GM11168 (cell line): Measurements from ENCODE around the gene ITGA4.

Experiments
- in situ Hi-C: fragments of 300-500 bp; cut with MboI; formaldehyde crosslinking; loops from one replicate; pipeline ENCODE4 v1.12.0; 2022; ENCODE audit warnings: low sequenced_read_pairs; ENCODE audit not compliant: unreplicated experiment

Gene ITGA4

DNA sequence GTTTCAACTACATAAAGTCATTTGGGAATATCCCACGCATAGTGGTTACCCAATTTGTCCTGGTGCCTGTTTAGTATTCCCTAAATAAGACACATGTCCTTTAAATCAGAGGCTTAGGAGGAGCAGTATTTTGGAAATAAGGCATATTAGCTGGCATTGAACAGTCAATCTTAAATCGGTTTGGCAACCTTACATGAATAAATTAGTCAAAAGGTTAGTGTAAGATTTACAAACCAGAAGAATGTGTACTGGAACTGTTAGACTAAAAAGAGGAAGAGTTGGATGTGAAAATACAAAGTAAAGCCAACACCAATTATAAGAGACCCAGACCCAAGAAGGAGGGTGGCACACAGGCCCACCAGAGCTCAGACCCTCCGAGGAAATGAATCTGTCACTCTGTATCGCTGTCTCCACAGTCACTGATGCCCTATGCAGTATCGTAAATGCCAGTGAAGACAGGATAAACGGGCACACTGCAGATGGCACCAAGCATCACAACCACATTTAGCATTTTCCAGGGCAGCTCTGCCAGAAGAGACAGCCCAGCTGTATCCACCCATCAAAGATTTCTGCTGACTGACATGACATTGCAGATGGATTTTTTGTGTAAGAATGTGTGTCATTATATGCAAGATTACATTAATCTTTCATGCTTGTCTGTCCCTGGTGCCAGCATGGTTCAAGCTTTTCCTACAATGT lies 109.3 kb downstream of the ITGA4 start:
- in situ Hi-C loops, result no loop called here

DNA sequence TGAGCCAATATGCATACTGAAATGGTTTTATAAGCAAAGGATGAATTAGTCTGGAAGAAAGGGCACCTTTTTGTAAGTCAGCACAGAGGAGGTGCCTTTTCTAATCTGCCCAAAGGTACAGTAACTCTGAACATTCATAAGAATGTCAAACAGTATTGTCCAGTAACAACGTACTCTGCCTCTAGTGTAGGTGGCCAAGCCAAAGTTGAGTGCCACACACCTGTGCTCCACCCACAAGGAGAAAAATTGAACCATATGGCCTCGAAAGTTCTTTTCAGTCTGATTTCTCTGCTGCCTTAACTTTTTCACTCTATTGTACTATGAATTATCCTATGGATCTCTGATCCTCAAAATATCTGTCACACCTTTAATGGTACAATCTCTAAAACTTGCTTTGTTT lies 112.9 kb downstream of the ITGA4 start:
- in situ Hi-C loops, result no loop called here

DNA sequence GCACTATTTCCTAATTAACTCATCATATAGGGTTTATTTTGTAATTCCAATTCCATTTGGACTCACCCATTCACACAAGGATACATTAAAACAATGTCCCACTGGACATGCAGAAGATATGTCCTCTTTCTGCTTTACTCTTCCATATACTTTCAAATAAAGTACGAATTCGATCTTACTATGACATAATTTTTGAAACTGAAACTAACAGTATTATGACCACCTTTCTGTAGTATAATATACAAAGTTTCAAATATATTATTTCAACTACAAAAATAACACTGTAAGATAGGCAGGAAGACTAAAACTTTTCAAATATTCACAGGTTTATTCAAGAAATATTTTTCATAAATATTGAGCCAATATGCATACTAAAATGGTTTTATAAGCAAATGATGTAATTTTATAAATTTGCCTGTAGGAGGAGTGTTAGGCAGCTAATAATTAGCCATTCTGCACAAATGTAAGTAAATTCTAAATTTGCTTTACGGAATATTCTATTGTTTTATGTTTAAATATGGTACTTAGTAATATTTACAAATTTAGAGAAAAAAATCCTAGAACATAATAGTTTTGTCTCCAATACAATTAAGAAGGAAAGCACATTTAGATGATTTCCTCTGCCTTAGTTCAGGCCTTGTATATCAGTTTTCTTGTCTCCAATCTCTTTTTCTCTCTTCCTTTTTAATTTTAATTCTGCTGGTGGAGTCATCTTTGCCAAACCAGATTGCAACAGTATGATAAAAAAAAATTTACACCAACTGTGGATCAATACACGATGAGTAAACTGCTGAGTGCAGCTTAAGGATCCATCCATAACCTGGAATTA lies 113.9 kb downstream of the ITGA4 start:
- in situ Hi-C loops, result no loop called here

DNA sequence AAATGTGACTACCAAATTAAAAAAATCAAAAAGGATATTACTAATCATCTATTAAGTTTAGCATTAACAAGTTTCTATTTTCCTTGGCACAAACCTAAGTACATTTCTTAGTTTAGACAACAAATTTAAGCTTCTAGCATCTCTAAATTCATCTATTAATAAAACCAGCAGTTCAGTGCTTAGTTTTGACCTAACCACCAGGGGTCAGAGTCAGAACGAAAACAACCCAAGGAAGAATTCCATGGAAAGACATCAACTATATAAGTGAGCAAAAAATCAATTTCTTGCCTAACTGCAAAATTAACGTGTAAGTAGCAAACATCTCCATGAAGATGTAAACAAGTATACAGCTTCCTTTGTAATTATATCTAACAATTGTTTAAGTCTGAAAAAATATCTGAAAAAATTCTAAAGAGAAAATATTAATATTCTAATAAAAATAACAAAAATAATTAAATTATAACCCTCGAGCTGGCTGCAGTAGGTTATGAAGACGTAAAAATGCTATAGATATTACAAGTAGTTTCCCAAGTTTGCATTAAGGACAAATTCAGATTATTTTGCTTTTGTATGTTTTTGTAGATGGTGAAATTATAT lies 116.1 kb downstream of the ITGA4 start:
- in situ Hi-C loops, result no loop called here

DNA sequence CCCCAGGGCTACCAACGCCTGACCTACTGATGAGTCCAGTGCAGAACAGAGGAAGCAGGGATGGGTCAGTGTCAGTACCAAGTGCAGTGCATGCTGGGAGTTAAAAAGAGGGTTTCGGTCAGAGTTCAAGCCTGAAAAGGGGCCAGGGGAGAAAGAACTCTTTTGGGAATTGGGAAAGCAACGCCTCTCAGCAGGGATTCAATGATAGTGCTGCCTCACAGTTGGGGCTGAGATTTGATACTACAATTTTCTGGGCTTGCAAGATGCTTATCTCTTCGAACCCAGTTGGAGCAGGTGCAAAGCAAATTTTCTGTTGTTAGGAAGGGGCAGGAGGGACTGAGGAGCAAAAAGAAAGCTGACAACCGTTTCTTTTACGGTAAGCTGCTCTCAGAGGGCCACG lies 117.1 kb downstream of the ITGA4 start:
- in situ Hi-C loops, result no loop called here

DNA sequence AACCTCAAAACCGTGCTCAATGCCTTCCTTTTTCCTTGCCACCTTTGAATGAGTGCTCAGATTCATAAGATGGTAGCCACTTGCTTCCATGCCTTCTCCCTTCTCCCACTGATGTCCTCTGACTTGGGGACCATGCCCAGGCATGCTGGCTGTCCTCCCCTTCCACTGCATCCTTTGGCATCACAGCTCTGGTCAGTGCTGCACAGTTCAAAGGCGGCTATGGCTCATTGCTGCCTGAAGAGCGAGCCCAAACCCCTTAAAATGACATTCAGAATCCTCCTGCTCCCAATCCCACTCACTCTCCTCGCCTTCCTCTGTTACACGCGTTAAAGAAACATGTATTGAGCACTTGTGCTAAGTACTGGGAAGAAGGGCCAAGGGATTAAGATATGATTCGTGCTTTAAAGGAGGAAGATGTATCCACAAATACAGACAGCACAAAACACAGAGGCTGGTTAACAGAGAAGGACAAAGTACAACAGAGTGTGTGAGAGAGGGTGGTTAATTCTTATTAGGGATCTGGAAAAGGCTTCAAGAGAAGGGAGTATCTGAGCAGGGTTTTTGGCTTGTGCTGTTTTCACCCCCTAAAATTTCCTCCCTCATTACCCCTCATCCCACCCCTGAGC lies 118.0 kb downstream of the ITGA4 start:
- in situ Hi-C loops, result loop anchor here (5.0 kb wide), 1 partner anchor 137 kb away; no protein-coding TSS in a partner anchor

- in situ Hi-C loops, result loop anchor here (5.0 kb wide), 1 partner anchor 137 kb away; no protein-coding TSS in a partner anchor
Observed at GRCh38 chr2:181575650-181576025, 118.5 kb downstream of the ITGA4 start.

DNA sequence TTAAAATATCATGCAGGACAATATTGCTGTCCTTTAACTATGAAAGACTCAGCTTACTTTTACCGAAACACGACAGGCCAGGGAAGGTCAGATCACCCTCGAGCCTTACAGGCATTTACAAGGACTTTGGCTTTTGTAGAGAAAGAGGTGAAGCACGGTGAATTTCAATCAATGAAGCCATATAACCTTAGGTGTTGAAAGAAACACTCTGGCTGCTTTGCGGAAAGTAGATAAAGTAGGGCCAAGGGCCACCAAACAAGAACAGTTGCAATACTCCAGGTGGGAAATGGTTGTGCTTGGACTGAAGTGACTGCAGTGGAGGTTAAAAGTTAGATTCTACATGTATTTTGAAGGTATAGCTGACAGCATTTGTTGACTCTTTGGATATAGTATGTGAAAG lies 119.2 kb downstream of the ITGA4 start:
- in situ Hi-C loops, result loop anchor here (5.0 kb wide), 1 partner anchor 136 kb away; no protein-coding TSS in a partner anchor

DNA sequence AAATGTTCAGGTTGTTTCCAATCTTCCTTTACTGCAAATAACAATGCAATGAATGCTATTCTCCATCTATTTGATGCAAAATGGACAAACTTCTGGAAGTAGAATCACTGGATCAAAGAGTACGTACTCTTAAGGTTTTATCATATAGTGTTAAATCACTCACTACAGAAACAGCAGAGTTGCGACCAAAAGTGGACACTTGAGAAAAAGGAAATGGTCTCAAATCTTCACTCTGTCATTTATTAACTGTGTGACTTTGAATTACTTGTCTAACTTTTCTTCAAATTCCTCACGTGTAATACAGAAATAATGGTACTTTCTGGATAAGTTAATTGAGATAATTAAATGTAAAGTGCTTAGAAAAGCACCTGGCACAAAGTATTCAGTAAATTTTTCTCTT lies 121.6 kb downstream of the ITGA4 start:
- in situ Hi-C loops, result loop anchor here (5.0 kb wide), 1 partner anchor 133 kb away; no protein-coding TSS in a partner anchor

DNA sequence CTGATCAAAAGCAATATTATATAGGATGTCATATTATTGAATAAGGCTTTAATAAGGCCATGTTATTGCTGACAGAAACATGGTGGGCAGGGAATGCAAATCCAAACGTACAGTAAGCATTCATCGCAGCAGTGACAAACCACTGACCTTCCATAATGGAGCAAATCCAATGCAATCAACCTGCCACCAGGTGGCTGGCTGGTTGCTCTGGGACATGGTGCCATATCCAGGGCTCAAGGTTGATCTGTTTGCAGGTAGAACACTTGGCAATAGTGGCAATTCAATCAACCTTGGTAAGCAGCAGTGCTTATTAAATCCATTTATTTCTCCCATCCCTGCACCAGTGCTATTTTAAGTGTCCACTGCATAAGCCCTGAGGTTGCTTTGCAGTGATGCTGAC lies 124.3 kb downstream of the ITGA4 start:
- in situ Hi-C loops, result no loop called here

DNA sequence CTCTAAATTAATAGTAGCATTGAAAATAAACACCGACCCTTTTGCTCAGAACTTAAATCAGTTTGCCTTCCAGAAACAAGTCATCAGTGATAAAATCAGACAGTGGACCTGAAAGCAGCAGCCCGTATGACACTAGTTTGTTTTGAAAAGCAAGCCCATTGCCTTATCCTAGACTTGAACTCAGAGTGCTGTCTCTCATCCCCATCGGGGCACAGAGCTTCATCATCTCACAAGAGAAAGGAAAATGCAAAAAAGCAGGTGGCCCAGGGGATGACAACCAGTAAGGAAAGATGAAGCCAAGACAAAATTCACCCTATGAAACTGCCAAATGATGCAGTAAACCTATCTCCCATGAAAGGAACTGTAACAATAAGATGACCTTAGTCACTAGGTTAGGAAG lies 128.5 kb downstream of the ITGA4 start:
- in situ Hi-C loops, result no loop called here
